Embryonic facial prominence (tissue), 1 donor: Measurements from ENCODE around the gene VPS13D.
"Not testable (repeated sequence)": the region's sequence is repeated elsewhere in the genome, so short reads cannot be mapped to it uniquely, and the experiment has no call there.

Experiments
- DNase-seq: peaks from one replicate; pipeline ENCODE4 v3.0.0-alpha.2; 2016; ENCODE audit errors: extremely low spot score

VPS13D gene

DNA sequence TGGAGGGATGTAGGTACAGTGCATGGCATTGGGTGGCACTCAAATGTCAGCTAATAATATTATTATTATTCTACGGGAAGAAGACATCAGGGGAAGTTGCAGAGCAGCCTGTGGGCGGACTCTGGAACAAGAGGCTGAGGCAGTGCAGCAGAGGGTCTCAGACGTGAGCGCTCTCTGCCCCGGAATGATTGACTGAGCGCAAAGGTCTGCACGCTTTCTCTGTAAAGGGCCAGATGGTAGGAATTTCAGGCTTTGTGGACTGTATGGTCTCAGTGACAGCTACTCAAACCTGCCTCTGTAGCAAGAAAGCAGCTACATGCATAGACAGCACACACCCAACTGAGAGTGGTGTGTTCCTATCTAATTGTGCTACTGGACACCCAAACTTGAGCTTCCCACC is 29.6 kb upstream of the VPS13D start:
- no peak for DNase-seq

GRCh38 chr1:12201352-12202189 is 28.3 kb upstream of the VPS13D start:
- DNase-seq: no peak

GRCh38 chr1:12202190-12202497 is 27.7 kb upstream of the VPS13D start:
- DNase-seq: no peak

GRCh38 chr1:12202577-12202976 is 27.3 kb upstream of the VPS13D start:
- no peak for DNase-seq

GRCh38 chr1:12203216-12204007 is 26.4 kb upstream of the VPS13D start:
- no peak for DNase-seq

- DNase-seq: no peak
Observed at GRCh38 chr1:12204140-12204539, 25.7 kb upstream of the VPS13D start.

DNA sequence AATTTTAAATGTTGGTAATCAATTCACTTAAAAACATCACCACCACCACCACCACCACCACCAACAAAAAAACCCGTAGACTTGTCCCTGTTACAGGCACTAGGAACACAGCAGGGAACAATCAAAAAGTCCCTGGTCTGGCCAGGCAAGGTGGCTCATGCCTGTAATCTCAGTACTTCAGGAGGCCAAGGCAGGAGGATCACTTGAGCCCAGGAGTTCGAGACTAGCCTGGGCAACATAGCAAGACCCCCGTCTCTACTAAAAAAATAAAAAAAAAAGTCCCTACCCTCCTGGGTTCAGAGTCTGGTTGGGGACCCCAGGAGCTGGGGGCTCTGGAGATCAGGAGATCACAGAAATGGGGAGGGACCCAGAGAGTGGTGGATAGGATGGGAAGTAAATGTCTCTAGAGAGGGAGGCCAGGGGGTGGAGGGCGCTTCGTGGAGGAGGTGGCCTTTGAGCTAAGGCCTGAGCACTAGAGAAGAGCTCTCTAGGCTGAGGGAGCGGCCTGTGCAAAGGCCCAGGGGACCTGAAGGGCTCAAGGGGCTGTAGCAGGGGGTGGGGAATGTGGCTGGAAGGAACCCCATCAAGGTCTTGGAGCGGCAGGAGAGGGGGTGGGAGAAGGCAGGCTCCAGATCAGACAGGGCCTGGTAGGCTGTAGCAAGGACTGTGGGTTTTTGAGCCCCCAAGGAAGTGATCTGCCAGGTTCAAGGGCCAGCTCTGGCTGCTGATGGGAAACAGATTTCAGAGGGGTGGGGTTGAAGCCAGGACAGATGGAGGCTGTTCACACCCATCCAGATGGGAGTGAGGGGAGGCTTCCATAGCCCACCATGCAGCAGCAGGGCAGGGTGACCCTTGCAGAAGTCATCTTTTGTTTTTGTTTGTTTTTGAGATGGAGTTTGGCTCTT is 24.8 kb upstream of the VPS13D start:
- DNase-seq: no peak

- no peak for DNase-seq
Observed at GRCh38 chr1:12206238-12206637, 23.6 kb upstream of the VPS13D start.

DNA sequence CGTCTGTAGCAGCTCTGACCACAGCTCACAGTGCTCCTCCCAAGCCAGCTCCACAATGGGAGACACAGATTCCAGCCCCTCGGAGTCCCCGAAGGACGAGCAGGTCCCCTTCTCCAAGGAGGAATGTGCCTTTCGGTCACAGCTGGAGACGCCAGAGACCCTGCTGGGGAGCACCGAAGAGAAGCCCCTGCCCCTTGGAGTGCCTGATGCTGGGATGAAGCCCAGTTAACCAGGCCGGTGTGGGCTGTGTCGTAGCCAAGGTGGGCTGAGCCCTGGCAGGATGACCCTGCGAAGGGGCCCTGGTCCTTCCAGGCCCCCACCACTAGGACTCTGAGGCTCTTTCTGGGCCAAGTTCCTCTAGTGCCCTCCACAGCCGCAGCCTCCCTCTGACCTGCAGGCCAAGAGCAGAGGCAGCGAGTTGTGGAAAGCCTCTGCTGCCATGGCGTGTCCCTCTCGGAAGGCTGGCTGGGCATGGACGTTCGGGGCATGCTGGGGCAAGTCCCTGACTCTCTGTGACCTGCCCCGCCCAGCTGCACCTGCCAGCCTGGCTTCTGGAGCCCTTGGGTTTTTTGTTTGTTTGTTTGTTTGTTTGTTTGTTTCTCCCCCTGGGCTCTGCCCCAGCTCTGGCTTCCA is 22.9 kb upstream of the VPS13D start:
- DNase-seq: no peak

DNA sequence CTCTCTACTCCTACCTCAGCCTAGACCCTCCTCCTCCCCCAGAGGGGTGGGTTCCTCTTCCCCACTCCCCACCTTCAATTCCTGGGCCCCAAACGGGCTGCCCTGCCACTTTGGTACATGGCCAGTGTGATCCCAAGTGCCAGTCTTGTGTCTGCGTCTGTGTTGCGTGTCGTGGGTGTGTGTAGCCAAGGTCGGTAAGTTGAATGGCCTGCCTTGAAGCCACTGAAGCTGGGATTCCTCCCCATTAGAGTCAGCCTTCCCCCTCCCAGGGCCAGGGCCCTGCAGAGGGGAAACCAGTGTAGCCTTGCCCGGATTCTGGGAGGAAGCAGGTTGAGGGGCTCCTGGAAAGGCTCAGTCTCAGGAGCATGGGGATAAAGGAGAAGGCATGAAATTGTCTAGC is 21.6 kb upstream of the VPS13D start:
- DNase-seq: no peak

- peak; percentile 65 for DNase-seq
Observed at GRCh38 chr1:12208764-12209494, 20.9 kb upstream of the VPS13D start.

GRCh38 chr1:12209495-12209832 is 20.4 kb upstream of the VPS13D start:
- no peak for DNase-seq

- no peak for DNase-seq
Observed at GRCh38 chr1:12215118-12215961, 14.5 kb upstream of the VPS13D start.

- no peak for DNase-seq
Observed at GRCh38 chr1:12219800-12220199, 10.0 kb upstream of the VPS13D start.

GRCh38 chr1:12220890-12221289 is 8.9 kb upstream of the VPS13D start:
- no peak for DNase-seq

DNA sequence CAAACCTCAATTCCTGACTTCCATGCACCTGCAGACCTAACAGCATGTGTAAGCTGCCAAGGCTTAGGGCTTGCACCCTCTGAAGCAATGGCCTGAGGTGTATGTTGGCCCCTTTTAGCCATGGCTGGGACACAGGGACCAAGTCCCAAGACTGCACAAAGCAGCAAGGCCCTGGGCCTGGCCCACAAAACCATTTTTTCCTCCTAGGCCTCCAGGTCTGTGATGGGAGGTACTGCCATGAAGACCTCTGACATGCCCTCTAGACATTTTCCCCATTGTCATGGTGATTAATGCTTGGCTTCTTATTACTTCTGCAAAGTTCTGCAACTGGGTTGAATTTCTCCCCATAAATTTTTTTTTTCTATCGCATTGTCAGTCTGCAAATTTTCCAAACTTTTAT is 7.1 kb upstream of the VPS13D start:
- DNase-seq: not testable (repeated sequence)

DNA sequence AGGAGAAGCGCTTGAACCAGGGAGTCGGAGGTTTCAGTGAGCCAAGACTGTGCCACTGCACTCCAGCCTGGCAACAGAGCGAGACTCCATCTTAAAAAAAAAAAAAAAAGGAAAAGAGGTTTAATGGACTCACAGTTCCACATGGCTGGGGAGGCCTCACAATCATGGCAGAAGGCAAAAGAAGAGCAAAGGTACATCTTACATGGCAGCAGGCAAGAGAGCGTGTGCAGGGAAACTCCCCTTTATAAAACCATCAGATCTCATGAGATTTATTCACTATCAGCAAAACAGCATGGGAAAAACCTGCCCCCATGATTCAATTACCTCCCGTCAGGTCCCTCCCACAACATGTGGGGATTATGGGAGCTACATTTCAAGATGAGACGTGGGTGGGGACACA is 5.7 kb upstream of the VPS13D start:
- DNase-seq: not testable (repeated sequence)

DNA sequence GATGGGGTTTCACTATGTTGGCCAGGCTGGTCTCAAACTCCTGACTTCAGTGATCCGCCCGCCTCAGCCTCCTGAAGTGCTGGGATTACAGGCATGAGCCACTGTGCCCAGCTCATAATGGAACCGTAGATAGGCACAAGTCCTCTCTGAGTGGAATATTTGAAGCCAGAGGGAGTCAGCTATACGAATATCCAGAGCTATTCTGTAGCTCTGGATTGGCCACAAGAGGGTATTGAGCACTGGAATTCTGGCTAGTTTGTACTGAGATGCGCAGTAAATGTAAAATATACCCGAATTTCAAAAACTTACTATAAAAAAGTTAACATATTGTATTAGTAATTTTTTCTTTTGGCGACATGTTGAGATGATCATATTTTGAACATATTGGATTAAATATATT is 851 bp upstream of the VPS13D start:
- DNase-seq: no peak

DNA sequence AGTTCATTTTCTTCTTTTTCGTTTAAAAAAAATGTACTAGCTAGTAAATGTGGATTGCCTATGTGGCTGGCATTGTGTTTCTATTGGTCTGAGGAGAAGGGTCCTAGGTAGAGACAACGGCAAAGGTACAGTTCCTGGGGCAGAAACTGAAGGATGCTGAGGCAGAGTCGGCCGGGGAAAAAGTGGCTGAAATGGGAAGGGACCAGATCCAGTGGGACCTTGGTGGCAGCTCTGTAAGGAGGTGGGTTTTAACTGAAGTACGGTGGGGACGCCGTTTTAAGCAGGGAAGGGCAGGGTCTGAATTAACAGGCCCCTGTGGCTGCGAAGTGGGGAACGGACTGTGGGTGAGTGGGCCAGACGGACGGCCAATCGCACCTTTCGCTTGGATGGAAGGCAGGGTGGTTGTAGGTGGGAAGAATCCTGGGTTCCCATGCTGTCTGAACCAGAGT is 420 bp upstream of the VPS13D start:
- DNase-seq: no peak
